GM12878 (cell line): Measurements from ENCODE around the gene SGCD. TPM values are rescaled to one million over a fixed set of nuclear protein-coding genes. Genes with fewer than 3 reads are reported as not detected.

Experiments
- ATAC-seq: fragments of 200-7000 bp; cut with Tn5 transposase; 3 replicates; pipeline ENCODE4 v1.9.1; 2020; ENCODE audit warnings: mild to moderate bottlenecking, moderate library complexity
- BruUV-seq: library from RNA; stranded (reverse); fragments of 400-500 nt; replicated peaks from 2 replicates; lab custom pipeline; 2021; lab: Mats Ljungman, UMichigan
- CTCF ChIA-PET: fragments of 300-600 bp; sonication (Branson Sonifier 250); formaldehyde crosslinking; extraction: SDS; loops from one replicate; lab custom pipeline; 2021; ENCODE audit warnings: inconsistent platforms; lab: Yijun Ruan, JAX
- POLR2A ChIA-PET: fragments of 350-600 bp; formaldehyde crosslinking; extraction: SDS; loops from one replicate; lab custom pipeline; 2021; ENCODE audit warnings: inconsistent platforms; lab: Charles Lee
- RAD21 ChIA-PET: fragments of 300-600 bp; sonication (Branson Sonifier 250); formaldehyde crosslinking; loops from one replicate; lab custom pipeline; 2023; ENCODE audit warnings: antibody characterized with exemption; ENCODE audit not compliant: unreplicated experiment; lab: Charles Lee
- SMC1A ChIA-PET: fragments of 300-600 bp; sonication (Branson Sonifier 250); formaldehyde crosslinking; loops from one replicate; lab custom pipeline; 2023; ENCODE audit not compliant: unreplicated experiment, uncharacterized antibody; lab: Charles Lee
- DNase-seq: peaks from one replicate; pipeline ENCODE4 v3.0.0-alpha.2; 2011; ENCODE audit warnings: low read depth, low spot score
- FAIRE-seq: peaks from 3 replicates; lab custom pipeline; 2011; peaks lifted over from hg19 to GRCh38; lab: Jason Lieb, UNC
- H2AFZ ChIP-seq: 2 replicates; pipeline ENCODE4 v1.6.0; 2011; ENCODE audit warnings: low read depth, low read length, control low read depth; ENCODE audit not compliant: control insufficient read depth
- H3K27ac ChIP-seq: 2 replicates; pipeline ENCODE4 v1.5.1; 2011; ENCODE audit warnings: control low read depth; ENCODE audit not compliant: control insufficient read depth, insufficient read depth
- H3K27me3 ChIP-seq, 2 experiments: replicated peaks in 1 of 2; 2 replicates each; pipeline versions ENCODE4 v1.6.0 to v1.6.1; 2011; ENCODE audit warnings: low read length in 1 of 2; ENCODE audit not compliant: control insufficient read depth in 2 of 2, insufficient read depth in 2 of 2
- H3K36me3 ChIP-seq, 2 experiments: 2 replicates each; pipeline ENCODE4 v1.5.1; 2011; ENCODE audit warnings: low read length in 1 of 2; ENCODE audit not compliant: control insufficient read depth in 2 of 2, insufficient read depth in 2 of 2
- H3K4me1 ChIP-seq: 2 replicates; pipeline ENCODE4 v1.6.1; 2011; ENCODE audit warnings: mild to moderate bottlenecking, low read length, moderate library complexity, mixed read lengths; ENCODE audit not compliant: control insufficient read depth, insufficient read depth
- H3K4me2 ChIP-seq: 2 replicates; pipeline ENCODE4 v1.6.0; 2011; ENCODE audit warnings: control low read depth; ENCODE audit not compliant: control insufficient read depth, insufficient read depth
- H3K4me3 ChIP-seq: fragments of 200-600 bp; sonication (generic); 2 replicates; pipeline ENCODE4 v1.5.1; 2016
- H3K79me2 ChIP-seq: 2 replicates; pipeline ENCODE4 v1.6.0; 2011; ENCODE audit warnings: low read length; ENCODE audit not compliant: control insufficient read depth, insufficient read depth
- H3K9ac ChIP-seq: 2 replicates; pipeline ENCODE4 v1.8.0; 2011; ENCODE audit warnings: low read length, control low read depth, mixed read lengths; ENCODE audit not compliant: control insufficient read depth, insufficient read depth
- H3K9me3 ChIP-seq: replicated peaks from 3 replicates; pipeline ENCODE4 v1.5.1; 2011; ENCODE audit warnings: mild to moderate bottlenecking, low read length; ENCODE audit not compliant: control insufficient read depth, insufficient read depth
- H4K20me1 ChIP-seq: 2 replicates; pipeline ENCODE4 v1.6.0; 2011; ENCODE audit not compliant: control insufficient read depth, insufficient read depth
- MYB ChIP-seq: fragments of 150-350 bp; IDR thresholded peaks from 2 replicates; pipeline ENCODE4 v1.6.1; 2014; ENCODE audit warnings: mild to moderate bottlenecking, low read depth, low read length, borderline replicate concordance
- NBN ChIP-seq: fragments of 450-650 bp; IDR thresholded peaks from 2 replicates; pipeline ENCODE4 v1.6.1; 2016
- NFYA ChIP-seq: IDR thresholded peaks from 2 replicates; pipeline ENCODE4 v1.6.1; 2011; ENCODE audit warnings: low read depth, mild to moderate bottlenecking, low read length, improper control_type of control experiment, borderline replicate concordance
- SMAD1 ChIP-seq: fragments of 450-650 bp; IDR thresholded peaks from 2 replicates; pipeline ENCODE4 v1.6.1; 2018; ENCODE audit warnings: mild to moderate bottlenecking, low read depth; ENCODE audit not compliant: partially characterized antibody
- YY1 ChIP-seq: IDR thresholded peaks from 2 replicates; pipeline ENCODE4 v1.6.1; 2011; ENCODE audit warnings: low read depth, mild to moderate bottlenecking, low read length
- ZNF274 ChIP-seq: IDR thresholded peaks from one replicate; pipeline ENCODE4 v1.8.0; 2011; ENCODE audit not compliant: insufficient read length, insufficient read depth
- WGBS: methylation state at CpG from one replicate; pipeline ENCODE4 v1.1.6; 2016; ENCODE audit warnings: low lambda C conversion rate; ENCODE audit not compliant: insufficient replicate concordance, insufficient coverage; ENCODE audit errors: missing lambda C conversion rate; 5-methylcytosine and 5-hydroxymethylcytosine counted together
- in situ Hi-C: fragments of 300-500 bp; cut with MboI; formaldehyde crosslinking; loops from 9 replicates; pipeline ENCODE4 v1.14.3; 2018; ENCODE audit warnings: mixed read lengths
- intact Hi-C: fragments of 100-400 bp; cut with micrococcal nuclease; formaldehyde crosslinking; loops from one replicate; pipeline ENCODE4 v1.14.2; 2022; ENCODE audit not compliant: unreplicated experiment
- polyA plus RNA-seq, 11 experiments: library from polyadenylated mRNA; depleted of rRNA in 4 of 11; unstranded in 6 of 11; stranded (reverse) in 5 of 11; fragments of >200 nt; fragmentation: Nextera tagmentation in 4 of 11; fragmentation: Illumina TruSeq in 1 of 11; extraction: Ambion mirVana in 4 of 11; extraction: Trizol in 1 of 11; gene quantifications; 1 replicate in 1 of 11; 2 replicates in 10 of 11; pipeline versions ENCODE4 v1.2.1 to v1.2.3, GENCODE V29; 2011 to 2016; ENCODE audit warnings: inconsistent platforms in 2 of 11, missing spikeins in 2 of 11, low read depth in 1 of 11
- total RNA-seq, 4 experiments: library from RNA; depleted of rRNA in 3 of 4; stranded (reverse); fragments of >200 nt in 3 of 4; fragmentation: Illumina TruSeq in 1 of 4; extraction: Trizol in 1 of 4; gene quantifications; 2 replicates each; pipeline versions ENCODE4 v1.2.1 to v1.2.3, GENCODE V29; 2013 to 2021
- TF ChIP-seq, protein P1 (sequence below): IDR thresholded peaks from 2 replicates; pipeline ENCODE4 v1.6.1; 2012; ENCODE audit warnings: low read depth, low read length, improper control_type of control experiment
- TF ChIP-seq, protein P2 (sequence below): IDR thresholded peaks from 2 replicates; pipeline ENCODE4 v1.6.1; 2012; ENCODE audit warnings: improper control_type of control experiment, low read depth, low read length; ENCODE audit not compliant: insufficient replicate concordance
- TF ChIP-seq, protein P3 (sequence below): IDR thresholded peaks from 2 replicates; pipeline ENCODE4 v1.6.1; 2012; ENCODE audit warnings: low read depth, low read length, improper control_type of control experiment

SGCD gene
- total and polyA plus RNA-seq, 10 of the 15 experiments (the other 5 are each of a cell fraction or from before 2014, with no cell fraction given): 0.06 TPM; not detected in 9

DNA sequence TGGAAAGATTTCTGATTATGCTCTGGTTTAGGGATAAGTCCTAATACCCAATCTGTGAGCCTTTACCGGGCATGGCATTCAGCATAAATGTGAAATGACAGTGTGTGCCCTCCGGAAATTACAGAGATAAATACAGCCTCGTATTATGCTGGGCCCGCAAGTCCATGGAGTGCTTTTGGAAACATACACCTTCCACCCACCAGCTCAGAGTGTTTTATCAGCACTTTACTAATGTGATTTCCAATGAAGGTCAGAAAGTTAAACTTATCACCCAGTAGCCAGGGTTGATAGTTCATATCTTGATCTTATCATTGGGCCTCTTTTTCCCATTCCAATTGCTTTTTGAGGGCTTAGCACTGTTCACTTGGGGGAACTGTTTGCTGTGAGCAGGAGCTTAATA, 94.8 kb downstream of the SGCD start:
- no peak for DNase-seq
- Histone ChIP-seq H3K4me2 (no peak overlapping the region), H3K27ac (no peak overlapping the region), H4K20me1 (no peaks in the 10 kb centered on the region), H3K9ac (no peak overlapping the region), H3K27me3 (no peaks in the 10 kb centered on the region), H2AFZ (no peak overlapping the region), H3K36me3 (no peaks in the 10 kb centered on the region), H3K9me3 (no peaks in the 10 kb centered on the region), H3K4me1 (no peaks in the 10 kb centered on the region), H3K4me3 (no peak overlapping the region), H3K79me2 (no peaks in the 10 kb centered on the region)
- no peak for ATAC-seq
- 57% methylated on average over 4 of the region's 4 CpGs for WGBS
- intact Hi-C loops (no loop called here), in situ Hi-C loops (no loop called here)
- CTCF ChIA-PET: no interaction called here
- TF ChIP-seq, protein P1, sequence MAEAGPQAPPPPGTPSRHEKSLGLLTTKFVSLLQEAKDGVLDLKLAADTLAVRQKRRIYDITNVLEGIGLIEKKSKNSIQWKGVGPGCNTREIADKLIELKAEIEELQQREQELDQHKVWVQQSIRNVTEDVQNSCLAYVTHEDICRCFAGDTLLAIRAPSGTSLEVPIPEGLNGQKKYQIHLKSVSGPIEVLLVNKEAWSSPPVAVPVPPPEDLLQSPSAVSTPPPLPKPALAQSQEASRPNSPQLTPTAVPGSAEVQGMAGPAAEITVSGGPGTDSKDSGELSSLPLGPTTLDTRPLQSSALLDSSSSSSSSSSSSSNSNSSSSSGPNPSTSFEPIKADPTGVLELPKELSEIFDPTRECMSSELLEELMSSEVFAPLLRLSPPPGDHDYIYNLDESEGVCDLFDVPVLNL: no peak
- TF ChIP-seq NFYA: no peak
- TF ChIP-seq, protein P2, sequence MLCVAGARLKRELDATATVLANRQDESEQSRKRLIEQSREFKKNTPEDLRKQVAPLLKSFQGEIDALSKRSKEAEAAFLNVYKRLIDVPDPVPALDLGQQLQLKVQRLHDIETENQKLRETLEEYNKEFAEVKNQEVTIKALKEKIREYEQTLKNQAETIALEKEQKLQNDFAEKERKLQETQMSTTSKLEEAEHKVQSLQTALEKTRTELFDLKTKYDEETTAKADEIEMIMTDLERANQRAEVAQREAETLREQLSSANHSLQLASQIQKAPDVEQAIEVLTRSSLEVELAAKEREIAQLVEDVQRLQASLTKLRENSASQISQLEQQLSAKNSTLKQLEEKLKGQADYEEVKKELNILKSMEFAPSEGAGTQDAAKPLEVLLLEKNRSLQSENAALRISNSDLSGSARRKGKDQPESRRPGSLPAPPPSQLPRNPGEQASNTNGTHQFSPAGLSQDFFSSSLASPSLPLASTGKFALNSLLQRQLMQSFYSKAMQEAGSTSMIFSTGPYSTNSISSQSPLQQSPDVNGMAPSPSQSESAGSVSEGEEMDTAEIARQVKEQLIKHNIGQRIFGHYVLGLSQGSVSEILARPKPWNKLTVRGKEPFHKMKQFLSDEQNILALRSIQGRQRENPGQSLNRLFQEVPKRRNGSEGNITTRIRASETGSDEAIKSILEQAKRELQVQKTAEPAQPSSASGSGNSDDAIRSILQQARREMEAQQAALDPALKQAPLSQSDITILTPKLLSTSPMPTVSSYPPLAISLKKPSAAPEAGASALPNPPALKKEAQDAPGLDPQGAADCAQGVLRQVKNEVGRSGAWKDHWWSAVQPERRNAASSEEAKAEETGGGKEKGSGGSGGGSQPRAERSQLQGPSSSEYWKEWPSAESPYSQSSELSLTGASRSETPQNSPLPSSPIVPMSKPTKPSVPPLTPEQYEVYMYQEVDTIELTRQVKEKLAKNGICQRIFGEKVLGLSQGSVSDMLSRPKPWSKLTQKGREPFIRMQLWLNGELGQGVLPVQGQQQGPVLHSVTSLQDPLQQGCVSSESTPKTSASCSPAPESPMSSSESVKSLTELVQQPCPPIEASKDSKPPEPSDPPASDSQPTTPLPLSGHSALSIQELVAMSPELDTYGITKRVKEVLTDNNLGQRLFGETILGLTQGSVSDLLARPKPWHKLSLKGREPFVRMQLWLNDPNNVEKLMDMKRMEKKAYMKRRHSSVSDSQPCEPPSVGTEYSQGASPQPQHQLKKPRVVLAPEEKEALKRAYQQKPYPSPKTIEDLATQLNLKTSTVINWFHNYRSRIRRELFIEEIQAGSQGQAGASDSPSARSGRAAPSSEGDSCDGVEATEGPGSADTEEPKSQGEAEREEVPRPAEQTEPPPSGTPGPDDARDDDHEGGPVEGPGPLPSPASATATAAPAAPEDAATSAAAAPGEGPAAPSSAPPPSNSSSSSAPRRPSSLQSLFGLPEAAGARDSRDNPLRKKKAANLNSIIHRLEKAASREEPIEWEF: no peak
- TF ChIP-seq NBN: no peak
- TF ChIP-seq MYB: no peak
- TF ChIP-seq SMAD1: no peak
- TF ChIP-seq YY1: no peak
- no peak for TF ChIP-seq ZNF274
- TF ChIP-seq, protein P3, sequence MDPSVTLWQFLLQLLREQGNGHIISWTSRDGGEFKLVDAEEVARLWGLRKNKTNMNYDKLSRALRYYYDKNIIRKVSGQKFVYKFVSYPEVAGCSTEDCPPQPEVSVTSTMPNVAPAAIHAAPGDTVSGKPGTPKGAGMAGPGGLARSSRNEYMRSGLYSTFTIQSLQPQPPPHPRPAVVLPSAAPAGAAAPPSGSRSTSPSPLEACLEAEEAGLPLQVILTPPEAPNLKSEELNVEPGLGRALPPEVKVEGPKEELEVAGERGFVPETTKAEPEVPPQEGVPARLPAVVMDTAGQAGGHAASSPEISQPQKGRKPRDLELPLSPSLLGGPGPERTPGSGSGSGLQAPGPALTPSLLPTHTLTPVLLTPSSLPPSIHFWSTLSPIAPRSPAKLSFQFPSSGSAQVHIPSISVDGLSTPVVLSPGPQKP: no peak
- POLR2A ChIA-PET: no interaction called here
- SMC1A ChIA-PET: interaction anchor here (1.6 kb wide), 1 partner anchor 14 kb away, joined by 3 read pairs; no protein-coding TSS in a partner anchor
- no peak for FAIRE-seq
- RAD21 ChIA-PET: no interaction called here
- BruUV-seq: no TSS peak
